HG02870 (cell line): ENCODE results near the gene UBA6.
A peak's percentile ranks its signal among the peaks of the same experiment; 100 is the strongest.
"Not testable (repeated sequence)": the region's sequence is repeated elsewhere in the genome, so short reads cannot be mapped to it uniquely, and the experiment has no call there.

Experiments used
- ATAC-seq: cut with Tn5 transposase; IDR thresholded peaks from one replicate; pipeline ENCODE4 v1.9.1; 2021; ENCODE audit warnings: mild to moderate bottlenecking, moderate library complexity; ENCODE audit not compliant: unreplicated experiment

Gene UBA6

GRCh38 chr4:67700738-67701516, at the start of gene UBA6:
UBA6 (minus strand) TSS chr4:67701155; CDS start chr4:67701119, 36 bp downstream.
- ATAC-seq = peak; percentile 97

DNA sequence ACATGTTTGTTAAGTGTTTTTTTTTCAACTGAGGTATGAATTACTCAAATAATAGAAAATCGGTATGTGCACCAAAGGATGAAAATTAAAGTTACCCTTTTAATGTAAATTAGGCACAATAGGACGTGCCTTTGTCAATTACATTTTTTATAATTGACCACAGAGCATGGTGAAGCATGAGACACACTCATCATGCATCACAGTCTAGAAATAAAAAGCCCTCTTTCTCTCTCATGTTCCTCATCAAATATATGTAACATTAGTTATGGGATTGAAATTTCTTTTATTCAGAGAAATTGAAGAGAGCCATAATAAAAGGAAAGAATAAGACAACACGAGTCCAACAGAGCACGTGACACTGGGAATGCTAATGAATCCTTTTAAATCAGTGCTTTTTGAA, 49.7 kb upstream of the UBA6 start:
- ATAC-seq = no peak

DNA sequence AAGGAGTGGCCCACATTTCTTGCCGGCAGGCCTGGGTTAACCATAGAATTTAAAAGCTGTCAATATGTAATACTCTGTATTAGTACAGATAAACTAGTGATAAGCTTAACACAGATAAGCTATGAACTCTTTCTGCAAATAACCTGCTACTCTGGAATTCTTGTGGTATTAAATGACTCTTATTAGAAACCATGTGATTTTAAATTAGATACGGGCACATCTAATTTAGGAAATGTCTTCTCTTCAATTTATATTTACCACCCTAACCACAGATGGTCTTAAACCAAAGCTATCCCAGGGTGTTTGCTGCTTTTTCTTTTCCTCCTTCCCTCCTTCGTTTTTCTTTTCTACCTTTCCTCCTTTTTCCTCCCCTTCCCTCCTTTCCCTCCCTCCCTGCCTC, 48.3 kb upstream of the UBA6 start:
- no peak for ATAC-seq

- ATAC-seq = no peak
Observed at GRCh38 chr4:67746797-67747495, 46.0 kb upstream of the UBA6 start.

- no peak for ATAC-seq
Observed at GRCh38 chr4:67744561-67745283, 43.8 kb upstream of the UBA6 start.

- no peak for ATAC-seq
Observed at GRCh38 chr4:67743194-67743593, 42.2 kb upstream of the UBA6 start.

DNA sequence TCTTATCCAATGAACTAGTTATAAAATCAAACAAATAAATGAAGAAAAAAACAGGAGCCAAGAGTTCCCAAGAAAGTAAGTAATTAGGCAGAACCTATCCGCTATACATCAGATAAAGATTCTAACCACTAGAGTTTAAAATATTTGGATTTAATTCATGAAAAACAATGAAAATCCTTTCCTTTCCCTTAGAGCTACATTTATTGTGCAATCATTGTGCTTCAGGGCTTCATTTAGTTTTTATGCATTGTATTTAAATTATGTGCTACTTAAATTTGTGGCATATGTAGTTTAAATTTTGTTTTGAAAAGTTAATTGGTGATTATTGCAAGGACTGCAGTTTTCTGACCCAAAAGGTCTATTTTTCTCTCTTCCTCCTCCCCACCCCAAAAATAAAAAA, 35.3 kb upstream of the UBA6 start:
- ATAC-seq = no peak

DNA sequence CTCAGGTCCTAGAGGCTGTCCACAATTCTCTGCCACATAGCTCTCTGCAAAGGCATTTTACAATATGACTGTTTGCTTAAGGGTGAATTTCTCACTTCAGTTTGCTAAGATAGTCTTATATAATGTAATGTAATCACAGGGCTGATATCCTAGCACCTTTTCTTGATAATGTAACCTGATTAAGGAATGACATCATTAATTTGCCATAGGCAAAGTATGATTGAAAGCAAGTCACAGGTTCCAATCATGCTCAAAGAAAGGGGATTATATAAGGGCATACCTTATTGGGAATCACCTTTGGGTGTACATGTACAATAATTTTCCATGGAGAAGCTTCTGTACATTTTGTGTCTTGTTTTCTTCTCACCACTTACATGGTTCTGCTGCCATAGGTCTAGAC, 34.4 kb upstream of the UBA6 start:
- no peak for ATAC-seq

DNA sequence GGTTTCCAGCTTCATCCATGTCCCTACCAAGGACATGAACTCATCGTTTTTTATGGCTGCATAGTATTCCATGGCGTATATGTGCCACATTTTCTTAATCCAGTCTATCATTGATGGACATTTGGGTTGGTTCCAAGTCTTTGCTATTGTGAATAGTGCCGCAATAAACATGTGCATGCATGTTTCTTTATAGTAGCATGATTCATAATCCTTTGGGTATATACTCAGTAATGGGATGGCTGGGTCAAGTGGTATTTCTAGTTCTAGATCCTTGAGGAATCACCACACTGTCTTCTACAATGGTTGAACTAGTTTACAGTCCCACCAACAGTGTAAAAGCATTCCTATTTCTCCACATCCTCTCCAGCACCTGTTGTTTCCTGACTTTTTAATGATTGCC, 29.6 kb upstream of the UBA6 start:
- not testable (repeated sequence) for ATAC-seq

DNA sequence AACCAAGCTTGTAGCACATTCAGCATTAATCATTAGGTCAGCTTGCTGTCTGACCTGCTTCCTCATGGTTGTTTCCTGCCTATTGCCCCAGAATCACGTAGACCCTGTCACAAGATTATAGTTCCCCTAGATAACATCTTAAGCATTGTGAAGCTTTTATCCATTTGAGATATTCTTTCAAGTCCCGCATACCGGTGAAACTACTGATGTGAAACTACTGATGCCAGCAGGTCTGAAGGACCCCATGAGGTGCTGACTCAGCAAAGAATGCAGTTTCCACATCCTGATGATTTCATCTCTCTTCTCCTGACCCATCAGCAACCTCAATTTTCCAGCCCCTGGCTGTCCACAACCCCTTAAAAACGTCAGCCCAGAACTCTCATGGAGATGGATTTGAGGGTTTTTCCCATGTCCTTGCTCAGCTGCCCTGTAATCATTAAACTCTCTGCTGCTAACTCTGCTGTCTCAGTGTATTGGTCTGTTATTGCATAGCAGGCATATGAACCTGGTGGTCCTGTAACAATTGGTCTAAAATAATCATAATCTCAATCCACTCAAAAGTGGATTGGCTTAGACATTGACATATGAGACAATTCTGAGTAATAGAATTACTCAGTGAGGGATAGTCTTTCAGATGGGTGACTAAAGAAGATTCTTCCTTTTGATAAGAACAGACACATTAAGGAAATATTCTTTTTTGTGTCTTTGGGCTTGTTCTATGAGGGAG, 26.3 kb upstream of the UBA6 start:
- no peak for ATAC-seq

- ATAC-seq = no peak
Observed at GRCh38 chr4:67725981-67726380, 25.0 kb upstream of the UBA6 start.

DNA sequence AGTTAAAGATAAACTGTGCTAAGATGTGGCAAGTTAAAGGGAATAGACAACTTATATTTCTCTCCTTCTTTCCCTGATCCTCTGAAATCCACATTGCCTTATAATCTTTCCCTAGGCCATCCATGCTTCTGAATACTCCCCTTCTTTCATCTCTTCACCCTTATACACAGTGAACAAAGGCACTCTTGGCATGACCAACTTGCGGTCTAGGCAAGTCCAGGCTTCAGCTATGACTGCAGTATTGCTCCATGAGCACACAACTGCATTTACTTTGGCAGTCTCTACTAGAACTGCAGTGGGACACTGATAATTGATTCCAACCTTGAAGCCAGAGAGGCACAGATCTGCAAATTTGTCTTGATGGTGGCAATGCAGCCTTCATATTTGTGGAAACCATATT, 24.2 kb upstream of the UBA6 start:
- ATAC-seq = no peak

DNA sequence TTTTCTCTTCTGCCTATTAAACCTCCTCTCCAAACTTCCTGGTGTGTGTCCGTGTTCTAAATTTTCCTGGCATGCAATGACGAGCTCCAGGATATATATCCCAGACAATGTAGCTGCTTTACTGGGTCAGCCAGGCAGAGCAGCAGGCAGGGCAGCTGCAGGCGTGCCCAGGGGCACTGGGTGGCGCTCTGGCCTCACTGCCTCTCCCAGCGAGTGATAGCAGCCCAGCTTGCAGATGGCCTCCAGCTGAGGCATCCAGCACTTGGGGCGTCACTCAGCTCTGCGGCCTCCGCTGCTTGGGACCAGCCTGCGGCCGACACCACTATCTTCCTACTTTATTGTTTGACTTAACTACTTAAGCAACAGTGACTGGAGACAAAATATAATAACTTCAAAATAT, 23.0 kb upstream of the UBA6 start:
- no peak for ATAC-seq

- no peak for ATAC-seq
Observed at GRCh38 chr4:67723341-67723740, 22.4 kb upstream of the UBA6 start.

DNA sequence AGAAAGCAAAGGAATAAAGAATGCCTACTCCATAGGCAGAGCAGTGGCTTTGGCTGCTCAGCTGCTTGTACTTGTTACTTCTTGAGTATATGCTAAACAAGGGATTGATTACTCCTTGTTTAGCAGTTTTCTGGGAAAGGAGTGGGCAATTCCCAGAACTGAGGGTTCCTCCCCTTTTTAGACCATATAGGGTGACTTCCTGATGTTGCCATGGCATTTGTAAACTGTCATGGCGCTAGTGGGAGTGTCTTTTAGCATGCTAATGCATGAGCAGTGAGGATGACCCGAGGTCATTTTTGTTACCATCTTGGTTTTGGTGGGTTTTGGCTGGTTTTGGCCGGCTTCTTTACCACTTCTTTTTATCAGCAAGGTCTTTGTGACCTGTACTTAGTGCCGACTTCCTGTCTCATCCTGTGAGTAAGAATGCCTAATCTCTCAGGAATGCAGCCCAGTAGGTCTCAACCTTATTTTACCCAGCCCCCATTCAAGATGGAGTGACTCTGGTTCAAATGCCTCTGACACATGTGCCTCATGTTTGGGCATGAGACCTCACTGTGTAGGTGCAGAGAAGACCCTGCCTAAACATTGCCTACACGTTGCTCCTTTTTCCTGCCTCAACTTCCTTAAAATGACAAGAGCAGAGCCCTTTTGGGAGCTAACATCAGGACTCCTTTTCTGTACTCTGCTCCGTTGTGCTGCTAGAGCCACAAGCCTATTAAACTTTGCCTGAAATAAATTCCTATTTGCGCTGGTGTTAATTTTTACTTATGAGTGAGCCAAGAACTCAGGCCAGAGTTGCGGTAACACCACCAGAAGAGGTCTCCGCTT, 21.0 kb upstream of the UBA6 start:
- ATAC-seq = no peak

DNA sequence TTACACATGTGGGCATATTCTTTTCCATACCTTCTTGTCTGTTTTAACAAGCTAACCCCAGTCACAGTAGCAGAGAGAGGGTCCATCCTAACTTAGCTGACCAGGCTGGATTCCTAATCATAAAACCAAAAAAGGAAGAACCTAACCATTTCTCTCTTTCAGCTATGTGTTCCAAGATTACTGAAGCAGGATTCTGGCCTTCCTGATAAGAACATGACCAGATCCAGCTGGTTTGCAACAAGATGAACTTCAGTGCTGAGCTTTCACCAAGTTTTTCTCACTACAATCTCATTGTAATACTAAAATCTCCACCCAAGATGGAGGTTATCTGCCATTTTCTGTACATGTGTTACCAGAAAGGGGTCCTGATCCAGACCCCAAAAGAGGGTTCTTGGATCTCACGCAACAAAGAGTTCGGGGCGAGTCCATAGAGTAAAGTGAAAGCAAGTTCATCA, 20.4 kb upstream of the UBA6 start:
- ATAC-seq = no peak

DNA sequence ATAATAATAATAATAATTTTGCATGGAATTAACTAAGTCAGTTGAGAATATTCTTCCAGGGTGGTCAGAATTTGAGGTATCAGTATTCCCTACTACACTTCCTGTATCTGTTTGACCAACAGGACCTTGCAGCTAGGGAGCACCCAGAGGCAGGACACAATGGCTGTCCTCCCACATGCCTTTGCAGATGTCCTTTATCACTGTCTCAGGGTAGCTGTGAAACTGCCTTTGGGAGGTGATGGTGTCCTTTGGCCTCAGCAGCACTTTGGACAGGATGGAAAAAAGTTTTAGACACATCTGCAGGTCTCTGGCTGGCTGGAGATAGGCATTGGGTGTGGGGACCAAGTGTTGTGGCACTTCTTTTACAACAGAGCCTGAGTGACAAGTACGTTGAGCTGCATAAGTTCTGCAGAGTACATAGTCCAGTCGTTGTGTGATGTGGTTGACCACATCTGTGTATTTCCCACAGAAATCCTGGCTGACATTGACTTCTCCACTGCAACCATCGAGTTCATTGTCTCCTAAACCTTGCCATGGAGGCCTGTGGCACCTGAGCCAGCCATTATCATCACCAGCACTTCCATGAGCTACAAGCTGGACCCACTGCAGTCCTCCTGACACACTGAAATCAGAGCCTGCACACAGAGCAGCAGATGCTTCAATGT, 19.1 kb upstream of the UBA6 start:
- no peak for ATAC-seq

GRCh38 chr4:67718848-67719247, 17.9 kb upstream of the UBA6 start:
- ATAC-seq = no peak

DNA sequence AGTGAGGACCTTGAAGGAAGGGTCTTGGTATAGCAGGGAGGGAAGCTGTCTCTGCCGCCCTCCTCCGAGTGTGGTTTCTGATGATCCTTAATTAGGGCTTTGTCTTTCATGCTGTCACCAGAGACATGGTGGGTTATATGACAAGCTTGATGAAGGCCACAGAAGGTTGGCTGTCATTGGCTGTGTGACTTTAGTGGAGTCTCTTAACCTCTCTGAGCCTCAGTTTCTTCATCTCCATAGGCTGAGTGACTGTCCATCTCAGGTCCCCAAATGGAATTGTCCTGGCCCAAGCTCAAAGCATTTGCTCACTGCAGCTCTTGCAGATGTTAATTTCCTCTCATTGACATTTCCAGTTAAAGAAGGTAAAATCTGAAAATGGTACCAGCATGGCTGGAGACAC, 16.6 kb upstream of the UBA6 start:
- no peak for ATAC-seq

DNA sequence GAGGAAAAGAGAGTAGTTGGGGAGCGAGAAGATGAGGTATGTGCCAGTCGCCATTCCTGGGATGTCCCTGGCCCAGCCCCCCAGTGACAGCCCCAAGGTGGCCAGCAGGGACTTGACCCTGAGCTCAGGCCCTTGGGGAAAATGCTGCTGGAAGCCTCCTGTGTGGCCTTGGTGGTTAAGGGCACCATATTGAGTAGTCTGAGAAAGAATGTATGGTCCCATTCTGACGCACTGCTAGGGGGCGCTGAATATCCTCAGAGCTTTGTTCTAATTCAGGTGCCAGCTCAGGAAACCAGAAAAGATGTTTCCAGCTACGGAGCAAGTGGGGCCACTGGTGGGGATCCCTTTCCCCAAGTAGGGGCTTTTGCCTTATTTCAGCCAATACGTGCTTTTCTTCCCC, 14.0 kb upstream of the UBA6 start:
- no peak for ATAC-seq
